ENCODE measurements around the gene SLIT1. TPM values are rescaled to one million over a fixed set of nuclear protein-coding genes. Genes with fewer than 3 reads are reported as not detected.

Gene SLIT1
- total and polyA plus RNA-seq, 2 of the 8 experiments (the other 6 are each of a cell fraction or from before 2014, with no cell fraction given), result 0.70 to 0.88 TPM

- no peak for TF ChIP-seq CTBP2 (IDR thresholded peaks at IDR 0.05; ENCODE audit: borderline replicate concordance, insufficient read depth, insufficient read length, low read length)
Measured at GRCh38 chr10:97139651-97140048, 46.1 kb downstream of the SLIT1 start (continued).

All from H1 (cell line).